GM12892 (cell line): ENCODE measurements around the gene DDX47.

Source experiments
- POLR2AphosphoS5 ChIP-seq: IDR thresholded peaks from 2 replicates; pipeline ENCODE4 v1.6.1; 2011; ENCODE audit warnings: low read depth, low read length, control low read depth
- TAF1 ChIP-seq: IDR thresholded peaks from 2 replicates; pipeline ENCODE4 v1.6.1; 2011; ENCODE audit warnings: low read depth, mild to moderate bottlenecking, control low read depth, low read length, borderline replicate concordance

DNA sequence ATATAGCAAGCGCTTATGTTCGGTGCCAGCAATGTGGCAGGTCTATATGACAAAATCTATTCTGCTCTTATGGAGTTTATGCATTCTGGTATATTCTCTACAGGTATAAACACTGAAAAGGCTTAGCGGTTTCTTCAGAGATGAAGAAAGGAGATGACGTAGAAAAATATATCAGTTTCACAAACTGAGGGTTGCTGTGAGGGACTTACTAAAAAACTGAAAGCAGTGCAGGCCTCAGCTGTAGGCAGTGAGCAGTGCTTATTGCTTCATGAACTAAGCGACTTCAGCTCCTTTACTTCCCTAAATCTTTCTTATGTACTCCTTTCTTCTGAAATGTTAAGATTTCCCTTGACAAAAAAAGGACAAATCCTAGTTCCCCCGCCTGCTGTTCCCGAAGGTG lies 4.5 kb downstream of the DDX47 start:
- no peak for TF ChIP-seq POLR2AphosphoS5
- no peak for TF ChIP-seq TAF1
